ENCODE data around the gene CD63.

CD63 gene

DNA sequence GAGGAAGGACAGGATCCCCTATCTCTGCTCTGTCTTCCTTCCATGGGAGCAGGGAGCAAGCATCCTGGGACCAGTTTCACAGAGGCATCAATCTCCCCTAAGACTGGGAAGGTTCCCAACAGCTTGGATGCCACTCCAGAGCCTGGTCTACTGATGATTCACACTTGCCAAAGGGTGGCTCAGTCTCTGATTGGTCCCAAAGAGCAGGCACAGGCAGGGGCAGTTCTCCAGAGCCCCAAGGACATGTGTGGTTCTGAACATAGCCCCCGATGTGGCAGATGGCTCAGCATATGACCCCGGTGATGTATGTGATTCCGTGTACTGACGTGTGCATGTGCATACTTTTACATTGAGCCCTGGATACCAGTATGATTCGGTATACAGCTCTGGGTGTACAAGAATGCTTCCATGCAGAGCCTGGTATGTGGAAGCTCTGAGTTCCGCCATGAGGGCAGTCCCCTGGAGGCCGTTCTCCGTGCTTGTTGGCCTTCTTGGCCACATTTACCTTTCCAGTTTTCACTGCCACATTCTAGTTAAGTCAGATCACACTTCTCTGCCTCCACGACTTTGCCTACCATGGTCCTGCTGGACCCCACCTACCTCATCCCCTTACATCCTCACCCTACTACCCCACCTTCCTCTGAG is 42.3 kb downstream of the CD63 start:
- DNase-seq, result no peak
- no peak for ATAC-seq

DNA sequence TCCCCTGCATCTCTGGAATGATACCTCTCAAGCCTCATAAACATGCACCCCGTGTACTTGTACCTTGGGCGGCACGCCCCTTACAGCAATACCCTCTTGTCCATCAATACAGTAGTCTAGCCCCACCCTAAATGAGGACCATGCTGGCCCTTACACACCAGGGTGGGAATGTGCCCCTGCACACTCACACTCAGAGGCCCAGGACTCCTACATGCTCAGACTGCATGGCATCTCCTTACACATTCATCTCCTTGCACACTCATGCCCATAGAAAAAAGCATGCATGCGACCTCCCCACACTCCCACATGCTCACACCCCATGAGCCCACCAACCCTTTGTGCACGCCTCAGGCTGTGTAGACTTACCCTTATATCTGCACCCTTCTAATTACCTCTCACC is 43.1 kb downstream of the CD63 start:
- ATAC-seq (no peak), DNase-seq (no peak)

DNA sequence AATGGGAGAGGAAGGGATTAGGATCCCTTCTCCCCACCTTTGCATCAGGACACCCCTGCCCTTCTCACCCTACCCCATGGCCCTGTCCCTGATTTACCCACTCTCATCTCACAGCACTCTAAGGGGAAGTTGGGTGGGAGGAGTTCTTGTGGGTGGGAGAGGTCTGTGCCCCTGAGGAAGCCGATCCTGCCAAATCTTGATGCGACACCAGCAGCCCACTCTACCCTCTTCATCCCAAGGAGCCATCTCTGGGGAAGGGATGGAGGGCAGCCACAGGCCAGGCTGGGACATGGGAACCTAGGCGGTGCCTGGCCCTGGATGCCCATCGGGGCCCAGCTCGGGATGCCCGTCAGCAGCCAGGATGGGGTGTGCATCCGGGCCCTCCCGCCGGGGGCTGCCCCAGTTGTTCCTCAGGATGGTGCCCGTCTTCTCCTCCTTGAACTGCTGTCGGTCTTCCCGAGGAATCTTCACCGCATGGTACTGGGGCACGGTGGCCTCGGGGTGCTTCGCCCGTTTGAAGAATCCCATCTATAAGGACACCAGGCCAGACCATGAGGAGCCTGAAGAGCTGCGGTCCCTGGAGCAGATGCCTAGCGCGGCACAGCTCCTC is 43.9 kb downstream of the CD63 start:
- no peak for ATAC-seq
- DNase-seq, result no peak

GRCh38 chr12:55683676-55684075 is 45.1 kb downstream of the CD63 start:
- no peak for DNase-seq
- no peak for ATAC-seq

DNA sequence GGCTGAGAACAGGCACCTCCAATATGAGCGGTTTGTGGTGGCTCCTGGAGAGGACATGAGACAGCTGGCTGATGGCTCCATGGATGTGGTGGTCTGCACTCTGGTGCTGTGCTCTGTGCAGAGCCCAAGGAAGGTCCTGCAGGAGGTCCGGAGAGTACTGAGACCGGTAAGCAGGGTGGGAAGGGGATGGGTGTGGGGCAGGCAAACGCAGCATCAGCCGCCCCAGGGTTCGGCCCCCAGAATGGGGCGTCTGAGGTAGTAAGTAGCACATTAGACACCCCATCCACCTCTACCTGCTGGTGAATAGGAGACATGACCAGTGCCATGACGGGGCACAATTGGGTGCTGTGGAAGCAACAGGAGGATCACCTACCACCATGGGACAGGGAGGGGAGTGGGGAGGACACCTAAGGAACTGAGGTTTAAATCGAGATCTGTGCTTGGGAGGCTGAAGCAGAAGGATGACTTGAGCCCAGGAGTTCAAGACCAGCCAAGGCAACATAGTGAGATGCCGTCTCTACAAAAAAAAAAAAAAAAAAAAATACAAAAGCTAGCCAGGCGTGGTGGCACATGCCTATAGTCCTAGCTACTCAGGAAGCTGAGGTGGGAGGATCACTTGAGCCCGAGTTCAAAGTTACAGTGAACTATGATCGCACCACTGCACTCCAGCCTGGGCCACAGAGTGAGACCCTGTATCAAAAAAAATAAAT is 46.6 kb downstream of the CD63 start:
- no peak for DNase-seq
- ATAC-seq, result no peak

- ATAC-seq (peak; percentile 45), DNase-seq (peak; percentile 12)
Measured at GRCh38 chr12:55681142-55682077, 47.4 kb downstream of the CD63 start.

DNA sequence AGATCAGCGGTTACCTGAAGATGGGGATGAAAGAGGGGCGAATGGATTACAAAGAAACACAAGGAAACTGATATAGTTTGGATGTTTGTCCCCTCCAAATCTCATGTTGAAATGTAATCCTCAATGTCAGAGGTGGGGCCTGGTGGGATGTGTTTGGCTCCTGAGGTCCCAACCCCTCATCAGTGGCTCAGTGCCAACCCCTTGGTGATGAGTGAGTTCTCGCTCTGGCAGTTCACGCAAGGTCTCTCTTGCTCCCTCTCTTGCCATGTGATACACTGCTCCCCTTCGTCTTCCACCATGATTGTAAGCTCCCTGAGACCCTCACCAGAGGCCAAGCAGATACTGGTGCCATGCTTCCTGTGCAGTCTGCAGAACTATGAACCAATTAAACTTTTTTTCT is 49.1 kb downstream of the CD63 start:
- no peak for ATAC-seq
- no peak for DNase-seq

DNA sequence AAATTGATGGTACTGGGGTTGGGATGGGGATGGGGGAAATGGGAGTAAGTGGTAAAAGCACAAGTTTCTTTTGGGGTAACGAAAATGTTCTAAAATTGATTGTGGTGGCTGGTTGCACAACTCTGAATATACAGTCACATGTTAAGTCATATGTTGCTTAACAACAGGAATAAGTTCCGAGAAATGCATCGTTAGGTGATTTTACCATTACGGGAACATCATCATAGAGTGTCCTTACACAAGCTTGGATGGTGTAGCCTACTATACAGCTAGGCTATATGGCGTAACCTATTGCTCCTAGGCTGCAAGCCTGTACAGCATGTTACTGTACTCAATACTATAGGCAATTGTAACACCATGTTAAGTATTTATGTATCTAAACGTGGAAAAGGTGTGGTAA is 52.1 kb downstream of the CD63 start:
- ATAC-seq (no peak), DNase-seq (no peak)

GRCh38 chr12:55675666-55676065 is 53.1 kb downstream of the CD63 start:
- no peak for ATAC-seq
- no peak for DNase-seq

Data from stimulated activated naive CD8-positive, alpha-beta T cell treated with anti-CD3 and anti-CD28 coated beads, Interleukin-15, Interleukin-2, amounts not matched to agents 100 U/mL and 50 U/mL, for 24 hours (primary cell).